ENCODE data around the gene RAB1B.
"Not testable (repeated sequence)": the region's sequence is repeated elsewhere in the genome, so short reads cannot be mapped to it uniquely, and the experiment has no call there.

The RAB1B gene

DNA sequence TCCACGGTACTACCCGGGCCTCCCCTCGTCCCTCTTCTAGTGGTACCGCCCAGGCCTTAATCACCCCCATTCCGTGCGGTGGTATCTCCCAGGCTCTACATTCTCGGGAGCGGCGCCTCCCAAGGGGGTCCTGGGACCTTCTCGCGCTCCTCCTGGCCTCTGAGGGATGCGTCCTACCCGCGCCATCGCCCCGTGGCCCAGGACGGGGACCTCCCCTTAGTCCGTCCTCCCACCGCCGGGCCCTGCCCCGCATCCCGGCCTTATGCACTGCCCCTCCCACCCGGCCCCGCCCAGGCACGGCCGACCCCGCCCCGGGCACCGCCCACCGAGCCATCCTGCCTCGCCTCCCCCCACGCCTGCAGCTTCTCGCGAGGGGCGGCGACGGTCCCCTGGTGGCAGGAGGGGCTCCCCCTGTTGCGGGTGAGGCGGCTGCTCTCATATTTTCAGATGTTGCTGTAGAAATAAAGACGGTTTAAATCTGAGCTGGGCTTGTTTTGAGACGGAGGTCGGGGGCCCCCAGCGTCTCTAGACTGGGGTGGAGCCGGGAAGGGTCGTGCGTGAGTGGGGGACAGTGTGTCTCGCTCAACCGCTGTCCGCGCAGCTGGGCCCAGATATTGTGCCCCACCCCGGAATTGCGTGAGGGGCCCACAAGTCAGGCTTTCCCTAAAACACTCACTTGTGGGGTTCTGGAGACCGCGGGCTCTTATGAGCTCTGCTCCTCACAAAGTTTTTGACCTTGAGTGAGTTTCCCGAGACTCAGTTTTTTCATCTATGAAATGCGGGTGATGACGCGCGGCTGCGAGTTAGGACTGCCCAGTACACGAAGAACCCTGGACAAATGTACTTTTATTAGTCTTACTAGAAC is 828 bp upstream of the RAB1B start:
- peak; percentile 86 for DNase-seq

DNA sequence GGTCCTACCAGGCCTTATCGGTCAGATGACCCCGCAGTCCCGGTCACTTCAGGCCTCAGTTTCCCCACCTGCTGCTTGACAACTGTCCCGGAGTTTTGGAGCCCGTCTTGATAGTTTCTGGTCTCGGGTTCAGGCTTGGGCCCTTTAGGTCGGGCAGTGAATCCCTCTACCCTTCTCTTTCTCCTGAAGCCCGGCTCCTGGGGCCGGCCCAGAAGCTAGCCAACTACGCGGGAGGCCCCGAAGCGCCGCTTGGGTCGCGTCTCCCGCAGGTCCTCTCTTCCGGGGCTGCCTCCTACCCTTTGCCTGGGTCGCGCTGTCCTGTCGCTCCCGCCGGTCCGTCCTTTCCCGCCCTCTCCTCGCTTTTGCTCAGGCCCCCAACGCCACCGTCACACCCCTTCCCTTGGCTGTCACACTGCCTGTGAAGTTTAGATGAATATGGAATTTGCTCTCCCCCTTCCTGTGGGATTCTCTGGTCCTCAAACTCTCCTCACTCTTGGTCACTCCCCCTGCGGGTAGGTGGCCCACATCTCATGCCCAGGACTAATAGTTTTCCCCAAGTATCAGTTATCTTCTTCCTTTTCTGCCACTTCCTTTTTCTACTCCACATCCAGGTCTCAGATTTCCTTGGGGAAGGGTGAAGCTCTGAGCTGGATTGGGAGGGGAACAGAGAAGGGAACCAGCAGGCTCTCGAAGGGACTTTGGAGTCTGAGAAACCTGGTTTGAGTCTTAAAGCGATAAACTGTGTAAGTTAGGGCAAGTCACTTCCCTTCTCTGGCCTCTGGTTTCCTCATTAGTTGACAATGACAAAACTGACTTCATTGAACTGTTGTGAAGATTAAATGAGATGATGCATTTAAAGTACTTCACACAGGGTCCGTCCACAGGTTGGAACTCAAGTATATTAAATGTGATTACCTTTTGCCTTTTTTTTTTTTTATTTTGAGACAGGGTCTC is 790 bp downstream of the RAB1B start:
- no peak for DNase-seq

DNA sequence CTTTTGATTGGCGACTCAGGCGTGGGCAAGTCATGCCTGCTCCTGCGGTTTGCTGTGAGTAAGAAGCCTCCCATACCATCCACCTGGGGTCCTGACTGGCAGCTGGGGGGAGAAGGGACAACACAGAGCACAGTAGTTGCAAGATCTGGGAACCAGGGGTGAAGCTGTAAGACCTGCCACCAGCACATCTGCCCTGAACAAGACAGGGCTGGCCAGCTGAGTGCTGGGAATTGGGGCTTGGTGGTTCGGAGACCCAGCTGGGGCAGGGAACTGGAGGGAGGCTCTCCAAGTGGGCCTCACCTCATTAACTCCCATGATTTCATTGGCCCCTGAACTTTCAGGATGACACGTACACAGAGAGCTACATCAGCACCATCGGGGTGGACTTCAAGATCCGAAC is 3.4 kb downstream of the RAB1B start:
- DNase-seq, result no peak

DNA sequence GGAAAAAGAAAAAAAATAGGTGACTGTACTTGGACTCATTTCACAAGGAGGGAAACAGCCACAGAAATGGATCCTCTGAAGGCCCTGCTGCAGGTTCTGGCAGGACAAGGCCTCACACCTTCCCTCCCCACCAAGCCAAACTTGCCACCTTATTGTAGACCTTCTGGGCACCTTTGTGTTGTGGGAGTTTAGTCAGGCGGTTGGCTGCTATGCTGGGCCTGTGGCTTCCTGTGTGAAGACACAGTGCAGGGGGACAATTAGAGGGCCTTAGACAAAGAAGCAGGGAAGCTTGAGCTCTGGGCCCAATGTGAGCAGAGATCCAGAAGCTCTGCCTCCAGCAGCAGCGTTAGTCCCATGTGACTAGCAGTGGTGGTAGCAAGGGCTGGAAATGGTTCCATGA is 4.2 kb downstream of the RAB1B start:
- DNase-seq, result no peak

DNA sequence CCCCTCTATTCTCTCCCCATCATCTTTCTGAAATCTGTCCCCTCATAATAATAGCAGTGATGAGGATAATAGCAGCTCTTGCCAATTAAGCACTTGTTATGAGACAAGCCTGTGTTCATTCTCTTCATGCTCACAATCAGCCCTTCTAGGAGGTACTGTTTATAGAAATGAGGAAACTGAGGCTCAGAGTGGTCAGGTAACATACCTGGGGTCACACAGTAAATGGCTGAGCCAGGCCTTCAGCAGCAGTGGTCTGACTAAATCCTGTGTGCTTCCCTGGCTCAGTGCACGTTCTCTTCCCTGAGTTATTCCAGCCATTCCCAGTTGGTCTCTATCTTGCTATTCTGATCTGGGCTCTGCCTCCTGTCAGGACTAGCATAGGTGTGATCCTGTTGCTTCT is 5.8 kb downstream of the RAB1B start:
- no peak for DNase-seq

DNA sequence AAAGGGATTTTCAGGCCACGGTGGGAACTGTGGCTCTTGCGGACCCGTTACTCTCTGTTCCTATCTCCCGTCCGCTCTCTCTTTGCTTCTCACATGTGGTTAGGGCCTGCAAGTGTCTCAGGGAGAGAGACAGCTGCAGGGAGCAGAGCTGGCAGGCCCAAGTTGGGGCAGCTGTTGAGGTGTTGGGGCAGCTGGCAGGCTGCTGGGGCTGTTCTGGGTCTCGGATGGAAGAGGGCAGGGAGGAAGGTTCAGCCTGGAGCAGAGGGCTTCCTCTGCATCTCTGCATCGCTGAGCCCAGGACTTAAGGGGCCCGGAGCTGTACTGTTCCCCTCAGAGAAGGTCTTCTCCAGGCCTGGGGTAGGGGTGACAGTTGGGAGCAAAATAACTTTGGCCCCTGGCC is 7.0 kb downstream of the RAB1B start:
- no peak for DNase-seq

DNA sequence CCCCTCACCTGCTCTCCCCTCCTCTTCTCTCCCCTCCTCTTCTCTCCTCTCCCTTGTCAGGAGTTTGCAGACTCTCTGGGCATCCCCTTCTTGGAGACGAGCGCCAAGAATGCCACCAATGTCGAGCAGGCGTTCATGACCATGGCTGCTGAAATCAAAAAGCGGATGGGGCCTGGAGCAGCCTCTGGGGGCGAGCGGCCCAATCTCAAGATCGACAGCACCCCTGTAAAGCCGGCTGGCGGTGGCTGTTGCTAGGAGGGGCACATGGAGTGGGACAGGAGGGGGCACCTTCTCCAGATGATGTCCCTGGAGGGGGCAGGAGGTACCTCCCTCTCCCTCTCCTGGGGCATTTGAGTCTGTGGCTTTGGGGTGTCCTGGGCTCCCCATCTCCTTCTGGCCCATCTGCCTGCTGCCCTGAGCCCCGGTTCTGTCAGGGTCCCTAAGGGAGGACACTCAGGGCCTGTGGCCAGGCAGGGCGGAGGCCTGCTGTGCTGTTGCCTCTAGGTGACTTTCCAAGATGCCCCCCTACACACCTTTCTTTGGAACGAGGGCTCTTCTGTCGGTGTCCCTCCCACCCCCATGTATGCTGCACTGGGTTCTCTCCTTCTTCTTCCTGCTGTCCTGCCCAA is 7.7 kb downstream of the RAB1B start:
- DNase-seq, result no peak

DNA sequence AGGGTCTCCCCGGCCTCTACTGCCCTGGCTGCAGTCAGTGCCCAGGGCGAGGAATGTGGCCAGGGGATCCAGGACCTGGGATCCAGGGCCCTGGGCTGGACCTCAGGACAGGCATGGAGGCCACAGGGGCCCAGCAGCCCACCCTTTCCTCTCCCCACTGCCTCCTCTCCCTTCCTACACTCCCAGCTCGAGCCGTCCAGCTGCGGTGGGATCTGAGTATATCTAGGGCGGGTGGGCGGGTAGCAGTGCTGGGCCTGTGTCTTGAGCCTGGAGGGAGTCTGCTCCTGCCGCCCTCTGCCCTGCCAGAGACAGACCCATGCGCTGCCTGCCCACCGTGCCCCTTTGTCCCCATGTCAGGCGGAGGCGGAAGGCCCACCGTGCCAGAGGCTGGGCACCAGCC is 8.2 kb downstream of the RAB1B start:
- not testable (repeated sequence) for DNase-seq

DNA sequence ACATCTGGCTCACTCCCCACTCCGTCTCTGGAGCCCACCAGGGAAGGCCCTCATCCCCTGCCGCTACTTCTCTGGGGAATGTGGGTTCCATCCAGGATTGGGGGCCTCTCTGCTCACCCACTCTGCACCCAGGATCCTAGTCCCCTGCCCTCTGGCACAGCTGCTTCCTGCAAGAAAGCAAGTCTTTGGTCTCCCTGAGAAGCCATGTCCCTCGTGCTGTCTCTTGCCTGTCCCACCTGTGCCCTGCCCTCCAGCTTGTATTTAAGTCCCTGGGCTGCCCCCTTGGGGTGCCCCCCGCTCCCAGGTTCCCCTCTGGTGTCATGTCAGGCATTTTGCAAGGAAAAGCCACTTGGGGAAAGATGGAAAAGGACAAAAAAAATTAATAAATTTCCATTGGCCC is 8.6 kb downstream of the RAB1B start:
- DNase-seq, result not testable (repeated sequence)

DNA sequence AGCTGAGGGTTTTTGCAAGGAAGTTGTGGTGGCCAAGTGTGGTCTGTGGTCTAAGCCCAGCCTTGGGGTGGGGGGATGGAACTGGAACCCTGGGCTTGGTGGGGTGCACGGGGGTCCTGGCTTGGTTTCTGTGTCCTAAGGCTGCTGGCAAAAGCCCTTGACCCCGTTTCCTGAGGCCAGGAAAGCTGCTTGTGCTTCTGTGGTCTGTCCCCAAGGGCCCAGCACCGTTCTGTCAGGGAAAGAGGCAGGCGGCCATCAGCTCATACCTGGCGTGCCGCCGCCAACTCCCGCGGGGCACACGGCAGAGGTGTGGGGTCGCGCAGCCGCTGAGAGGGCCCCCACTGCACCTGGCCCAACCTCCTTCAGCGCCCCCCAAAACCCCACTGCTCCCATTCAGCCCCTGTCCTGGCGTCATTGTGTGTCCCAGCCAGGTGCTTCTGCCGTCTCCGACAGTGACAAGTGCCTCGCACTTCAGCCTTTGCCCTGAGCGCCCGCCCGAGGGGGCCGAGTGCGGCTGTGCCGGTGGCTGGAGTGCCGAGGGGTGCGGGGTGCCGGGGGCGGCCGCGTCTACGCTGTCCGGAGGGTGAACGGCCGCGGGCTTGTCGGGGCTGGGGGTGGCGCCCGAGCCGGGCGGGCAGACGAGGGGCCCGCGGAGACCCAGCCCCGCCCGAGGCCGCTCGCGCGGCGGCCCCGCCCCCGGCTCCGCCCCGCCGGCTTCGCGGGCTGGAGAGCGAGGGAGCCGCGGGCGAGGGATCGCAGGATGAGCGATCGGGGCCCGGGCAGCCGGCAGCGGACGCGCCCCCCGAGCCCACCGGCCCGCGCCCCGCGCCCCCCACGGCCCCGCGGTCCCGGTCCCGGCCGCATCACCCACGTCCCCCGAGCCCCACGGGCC is 9.3 kb downstream of the RAB1B start, which contains the start of gene CNIH2:
TSS of gene CNIH2 (plus strand) at position 705 of the 892 bp plus-strand sequence. CDS start 282 bp downstream, outside the sequence.
- DNase-seq, result peak; percentile 61

DNA sequence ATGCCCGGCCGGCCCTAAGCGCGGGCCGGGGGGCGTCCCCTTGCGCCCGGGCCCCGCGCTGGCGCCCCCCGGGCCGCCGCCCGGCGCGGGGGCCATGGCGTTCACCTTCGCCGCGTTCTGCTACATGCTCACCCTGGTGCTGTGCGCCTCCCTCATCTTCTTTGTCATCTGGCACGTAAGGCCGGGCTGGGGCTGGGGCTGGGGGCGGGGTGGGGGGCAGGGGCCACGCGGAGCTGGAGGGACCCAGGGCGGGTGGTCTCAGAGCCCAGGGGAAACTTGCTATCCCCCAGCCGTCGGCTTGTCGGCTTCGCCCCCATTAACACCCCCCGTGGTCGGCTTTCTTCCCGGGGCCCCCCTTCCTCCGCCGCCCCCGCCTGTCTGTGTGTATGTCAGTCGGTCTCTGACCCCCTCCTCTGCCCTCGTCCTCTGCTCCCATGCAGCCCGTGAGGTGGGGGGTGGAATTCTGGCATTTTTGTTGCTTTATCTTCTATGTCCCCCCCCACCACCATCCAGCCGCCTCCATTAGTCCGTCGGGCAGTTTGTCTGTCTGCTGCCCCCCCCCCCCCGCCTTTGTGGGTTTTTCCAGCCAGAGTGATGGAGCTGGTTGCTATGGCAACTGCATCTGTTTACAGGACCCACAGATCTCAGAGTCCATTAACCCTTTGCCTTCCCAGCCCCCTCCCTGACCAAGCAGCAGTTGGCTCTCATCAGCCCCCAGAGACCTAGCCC is 10.1 kb downstream of the RAB1B start:
- DNase-seq, result no peak

DNA sequence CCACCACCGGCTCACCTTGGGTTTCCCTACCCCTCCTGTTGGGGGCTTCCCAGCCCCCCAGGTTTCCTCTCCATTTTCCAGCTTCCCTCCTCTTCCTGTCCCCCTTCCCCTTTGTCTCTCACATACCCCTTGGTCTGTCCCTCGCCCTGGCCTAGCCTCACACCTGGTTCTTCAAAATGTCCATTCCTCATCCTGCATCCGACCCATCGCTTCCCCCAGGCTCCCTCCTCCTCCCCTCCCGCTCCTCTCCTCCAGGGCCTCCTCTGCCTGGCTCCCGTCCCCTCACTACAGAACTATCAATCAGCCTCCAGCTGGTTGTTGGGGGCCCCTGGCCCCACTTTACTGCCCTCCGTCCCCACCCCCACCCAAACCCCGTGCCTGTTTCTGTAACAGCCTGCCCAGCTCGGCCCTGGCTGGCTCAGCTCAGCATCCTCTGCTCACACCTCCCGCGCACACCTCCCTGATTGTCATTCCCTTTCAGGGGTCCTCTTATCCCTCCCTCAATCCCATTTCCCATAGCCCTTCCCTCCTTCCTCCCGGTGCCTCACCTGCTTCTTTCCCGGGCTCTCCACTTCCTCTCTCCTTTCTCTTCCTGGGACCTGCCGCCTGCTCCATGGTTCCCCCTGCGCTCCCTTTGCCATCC is 10.8 kb downstream of the RAB1B start:
- no peak for DNase-seq

DNA sequence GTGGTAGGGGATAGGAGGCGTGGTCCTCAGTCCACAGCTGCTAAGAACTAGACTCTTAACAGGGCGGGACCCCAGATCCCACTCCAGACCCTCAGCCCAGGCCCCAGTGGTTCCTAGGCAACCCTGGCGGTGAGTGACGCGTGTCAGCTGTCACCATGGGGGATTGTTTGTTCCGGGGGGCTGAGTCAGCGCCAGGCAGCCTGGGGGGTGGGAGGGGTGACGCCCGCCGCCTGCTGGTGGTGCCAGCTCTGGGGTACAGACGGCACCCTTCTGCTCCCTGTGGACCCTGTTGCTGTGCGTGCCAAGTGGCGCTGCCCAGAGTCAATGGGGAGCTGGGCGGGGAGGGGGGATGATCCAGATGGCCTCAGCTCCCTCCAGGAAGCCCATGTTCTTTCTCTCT is 12.0 kb downstream of the RAB1B start:
- no peak for DNase-seq

DNA sequence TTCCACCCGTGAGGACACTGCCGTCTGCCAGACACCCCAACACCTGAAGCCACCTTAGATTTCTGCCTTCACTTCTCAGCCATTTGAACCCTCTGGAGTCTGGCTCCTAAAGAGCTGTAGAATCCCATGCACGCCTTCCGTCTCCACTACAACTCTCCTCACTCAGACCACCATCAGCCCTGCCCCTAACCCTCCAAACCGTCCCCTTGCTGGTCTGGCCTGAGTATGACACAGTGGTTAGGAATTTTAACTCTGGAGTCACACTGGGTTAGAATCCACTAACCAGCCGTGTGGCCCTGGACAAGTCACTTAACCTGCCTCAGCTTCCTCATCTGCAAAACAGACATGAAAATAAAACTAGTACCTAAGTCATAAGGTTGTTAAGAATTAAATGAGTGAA is 12.6 kb downstream of the RAB1B start:
- no peak for DNase-seq

DNA sequence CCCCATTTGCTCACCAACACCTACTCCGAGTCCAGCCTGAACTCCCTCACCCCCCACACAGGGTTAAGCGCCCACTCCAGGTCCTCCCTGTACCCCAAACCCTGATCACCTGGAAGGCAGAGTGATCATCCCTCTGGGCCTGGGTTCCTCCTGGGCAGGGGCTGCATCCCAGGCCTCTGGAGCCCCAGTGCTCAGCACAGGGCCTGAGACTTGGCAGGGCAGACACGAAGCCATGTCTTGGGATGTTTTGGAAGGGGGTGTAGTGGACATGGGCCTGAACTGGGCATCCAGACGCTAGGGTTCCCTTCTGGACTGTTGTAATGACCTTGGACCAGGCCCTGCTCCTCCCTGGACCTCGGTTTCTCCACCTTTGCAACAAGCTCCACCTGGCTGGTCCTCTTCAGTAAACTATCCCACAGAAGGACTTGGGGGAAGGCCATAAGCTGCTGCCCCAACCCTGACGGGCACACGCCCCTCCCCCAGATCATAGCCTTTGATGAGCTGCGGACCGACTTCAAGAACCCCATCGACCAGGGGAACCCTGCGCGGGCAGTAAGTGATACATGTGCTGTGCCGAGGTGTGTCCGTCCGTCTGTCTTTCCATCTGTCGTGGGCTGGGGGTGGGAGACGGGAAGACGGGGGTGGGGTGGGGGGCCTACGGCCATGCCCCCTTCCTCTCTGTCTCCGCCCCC is 13.5 kb downstream of the RAB1B start:
- no peak for DNase-seq

DNA sequence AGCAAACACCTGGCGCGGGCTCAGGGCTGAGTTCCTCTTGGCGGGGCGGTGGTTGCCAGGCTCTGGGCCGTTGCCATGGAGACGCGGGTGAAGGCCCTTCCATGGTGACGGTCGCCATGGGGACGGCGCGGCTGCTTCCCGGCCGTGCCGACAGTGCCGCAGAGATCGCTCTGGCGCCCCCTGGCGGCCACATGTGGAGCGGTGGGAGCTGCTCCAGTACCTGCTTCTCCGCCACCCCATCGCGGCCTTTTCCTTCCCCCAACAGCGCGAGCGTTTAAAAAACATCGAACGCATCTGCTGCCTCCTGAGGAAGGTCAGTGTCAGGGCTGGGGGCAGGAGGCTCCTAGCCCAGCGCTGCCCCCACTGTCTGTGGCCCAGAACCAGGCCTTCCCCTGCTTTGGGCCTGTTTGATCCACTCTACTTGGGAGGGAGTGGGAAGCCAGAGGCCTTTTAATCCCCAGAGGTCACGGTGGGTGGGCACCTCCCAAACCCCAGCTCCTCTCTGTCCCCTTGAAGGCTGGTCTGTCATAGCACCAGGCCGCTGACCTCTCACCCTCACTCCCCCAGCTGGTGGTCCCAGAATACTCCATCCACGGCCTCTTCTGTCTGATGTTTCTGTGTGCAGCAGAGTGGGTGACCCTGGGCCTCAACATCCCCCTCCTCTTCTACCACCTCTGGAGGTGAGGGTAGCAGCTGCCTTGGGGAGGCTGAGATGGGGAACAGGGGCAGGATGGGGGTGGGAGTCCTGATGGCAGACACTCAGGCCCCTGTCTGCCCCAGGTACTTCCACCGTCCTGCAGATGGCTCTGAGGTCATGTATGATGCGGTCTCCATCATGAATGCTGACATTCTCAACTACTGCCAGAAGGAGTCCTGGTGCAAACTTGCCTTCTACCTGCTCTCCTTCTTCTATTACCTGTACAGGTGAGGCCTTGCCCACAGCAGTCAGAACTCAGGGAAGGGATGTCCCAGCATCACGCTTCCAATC is 14.3 kb downstream of the RAB1B start:
- DNase-seq, result peak; percentile 99

DNA sequence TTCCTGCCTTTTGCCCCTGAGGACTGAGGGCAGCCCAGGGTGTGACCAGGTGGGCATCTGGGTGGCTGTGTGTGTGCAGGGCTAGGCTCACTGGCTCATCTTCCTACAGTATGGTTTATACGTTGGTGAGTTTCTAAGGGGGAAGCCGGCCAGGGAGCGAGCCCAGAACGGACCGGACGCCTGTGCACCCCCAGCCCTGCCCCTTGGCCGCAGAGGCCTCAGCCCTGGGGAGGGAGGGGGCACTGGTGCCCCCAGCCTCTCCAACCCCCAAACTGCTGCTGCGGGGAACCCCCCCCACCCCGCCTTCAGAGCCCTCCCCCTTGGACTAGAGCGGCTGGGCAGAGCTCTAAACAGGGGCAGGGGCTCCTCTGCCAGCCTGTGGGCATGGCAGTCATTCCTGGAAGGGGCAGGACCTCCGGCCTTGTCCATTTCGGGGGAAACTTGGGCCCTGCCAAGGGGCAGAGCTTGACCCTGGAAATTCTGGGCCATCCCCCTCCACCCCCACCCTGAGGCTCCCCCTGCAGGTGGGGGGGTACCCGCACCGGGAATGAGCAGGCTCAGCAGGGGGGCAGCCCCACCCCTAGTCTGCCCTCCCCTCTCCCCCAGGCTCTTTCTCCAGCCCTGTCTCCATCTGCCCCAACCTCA is 15.1 kb downstream of the RAB1B start:
- no peak for DNase-seq

DNA sequence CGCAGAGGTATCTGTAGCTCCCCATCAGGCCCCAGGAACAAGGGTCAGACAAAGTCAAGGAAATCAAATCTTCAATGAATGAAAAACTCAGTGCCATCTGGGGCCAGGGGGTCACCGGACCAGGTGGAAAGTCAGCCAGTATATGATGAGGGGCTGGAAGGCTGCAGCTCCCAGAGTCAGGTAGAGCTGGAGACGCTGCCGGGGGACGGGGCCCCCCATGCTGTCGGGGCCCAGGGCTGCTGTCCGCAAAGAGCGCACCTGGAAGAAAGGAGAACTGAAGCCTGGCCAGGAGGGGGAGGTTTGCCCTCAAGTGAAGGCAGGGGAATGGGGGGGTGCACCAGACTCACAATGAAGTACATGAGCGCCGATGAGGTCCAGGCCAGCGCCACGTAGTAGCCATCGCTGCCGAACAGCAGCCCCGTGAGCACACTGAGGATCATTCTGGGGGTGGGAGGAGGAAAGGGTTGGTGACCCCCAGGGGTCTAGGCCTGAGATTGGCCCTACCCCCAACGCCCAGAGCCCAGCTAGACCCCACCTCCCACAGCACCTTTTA is 16.2 kb downstream of the RAB1B start:
- no peak for DNase-seq
